ENCODE results near the gene RNF227. TPM values are rescaled to one million over a fixed set of nuclear protein-coding genes. Genes with fewer than 3 reads are reported as not detected.

RNF227 gene
- total and polyA plus RNA-seq, 2 of the 8 experiments (the other 6 are each of a cell fraction or from before 2014, with no cell fraction given), result 0.63 to 1.7 TPM

DNA sequence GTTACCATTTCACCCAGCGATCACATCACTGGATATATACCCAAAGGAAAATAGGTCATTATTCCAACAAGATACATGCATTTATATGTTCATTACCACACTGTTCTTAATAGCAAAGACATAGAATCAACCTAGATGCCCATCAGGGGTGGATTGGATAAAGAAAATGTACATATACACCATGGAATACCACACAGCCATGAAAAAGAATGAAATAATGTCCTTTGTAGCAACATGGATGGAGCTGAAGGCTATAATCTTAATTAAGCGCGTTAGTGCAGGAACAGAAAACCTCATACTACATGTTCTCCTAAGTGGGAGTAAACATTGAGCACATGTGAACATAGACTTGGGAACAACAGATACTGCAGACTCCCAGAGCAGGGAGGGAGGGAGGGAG is 34.5 kb upstream of the RNF227 start:
- H3K79me1 ChIP-seq (ENCODE audit: low read depth, low read length), result no peaks in the 10 kb centered on the region
- no peak overlapping the region for H2AK5ac ChIP-seq (ENCODE audit: low read depth, low read length)
- H3K27me3 ChIP-seq (replicated peaks in 1 of 4; ENCODE audit: control insufficient read depth in 3 of 4, extremely low read depth in 1 of 4, insufficient read depth in 3 of 4, low read length in 3 of 4), result no peaks in the 10 kb centered on the region; a peak in 1 of 7 replicates
- ChIA-PET POLR2A (ENCODE audit: partially characterized antibody) (no interaction called here), CTCF (ENCODE audit: partially characterized antibody) (interaction anchor here (1.1 kb wide), 1 partner anchor 18 kb away, joined by 5 read pairs; the partner anchor contains the start of gene CNTROB)
- no peak overlapping the region for H2BK5ac ChIP-seq (ENCODE audit: low read depth, low read length)
- no peak overlapping the region for H4K5ac ChIP-seq (ENCODE audit: insufficient read length, low read depth, low read length)
- H2BK20ac ChIP-seq (ENCODE audit: low read length), result no peak overlapping the region
- H3K79me2 ChIP-seq (ENCODE audit: control insufficient read depth in 1 of 2, insufficient read depth in 2 of 2, low read length in 2 of 2), result no peaks in the 10 kb centered on the region
- H3K9me3 ChIP-seq (ENCODE audit: insufficient read depth in 2 of 2, low read depth in 1 of 2, low read length in 1 of 2), result no peaks in the 10 kb centered on the region
- no peak overlapping the region for H3K18ac ChIP-seq (ENCODE audit: extremely low read depth, low read length)
- no peaks in the 10 kb centered on the region for H3K23me2 ChIP-seq (ENCODE audit: low read depth, low read length)
- DNase-seq (ENCODE audit: low read depth in 1 of 2, low spot score in 2 of 2) (no peak), FAIRE-seq (no peak)
- no peaks in the 10 kb centered on the region for H4K20me1 ChIP-seq (replicated peaks in 1 of 2; ENCODE audit: control insufficient read depth in 1 of 2, insufficient read depth in 2 of 2, low read length in 2 of 2)
- H3K4ac ChIP-seq (replicated peaks; ENCODE audit: insufficient read length, low read depth, low read length), result no peak overlapping the region
- TF ChIP-seq CTBP2 (IDR thresholded peaks at IDR 0.05; ENCODE audit: borderline replicate concordance, insufficient read depth, insufficient read length, low read length) (no peak), SIX5 (IDR thresholded peaks at IDR 0.05; ENCODE audit: low read depth, low read length) (no peak), FOSL1 (IDR thresholded peaks at IDR 0.05; ENCODE audit: insufficient read depth, low read depth, low read length) (no peak)
- H3K14ac ChIP-seq (ENCODE audit: insufficient read length), result no peak overlapping the region
- H2BK15ac ChIP-seq (ENCODE audit: low read length), result no peak overlapping the region
- H3K56ac ChIP-seq (replicated peaks; ENCODE audit: insufficient read length, low read depth, low read length), result no peak overlapping the region
- H4K8ac ChIP-seq (ENCODE audit: extremely low read depth, insufficient read depth, low read length), result no peak overlapping the region
- WGBS, 2 experiments (ENCODE audit: extremely low coverage in 1 of 2, insufficient coverage in 1 of 2, insufficient read length in 1 of 2, insufficient replicate concordance in 2 of 2, low coverage in 1 of 2, low lambda C conversion rate in 2 of 2, missing lambda C conversion rate in 1 of 2), result 96% methylated on average over 3 of the region's 3 CpGs; no CpG with 5 or more reads in 1 of the 2 experiments
- H3K23ac ChIP-seq (ENCODE audit: insufficient read length), result no peak overlapping the region
- peaks cover 6 to 22% (median 17%) of the 10 kb centered on the region in 4 experiments for H3K36me3 ChIP-seq (ENCODE audit: control insufficient read depth in 2 of 4, insufficient read depth in 4 of 4, low read length in 3 of 4)
- H3K4me1 ChIP-seq (replicated peaks in 1 of 4; ENCODE audit: control insufficient read depth in 3 of 4, insufficient read depth in 4 of 4, low read length in 3 of 4), result no peaks in the 10 kb centered on the region
- H3K4me2 ChIP-seq (ENCODE audit: insufficient read depth in 1 of 2, low read depth in 2 of 2, low read length in 2 of 2), result no peak overlapping the region
- H2BK120ac ChIP-seq (replicated peaks; ENCODE audit: low read depth, low read length), result no peak overlapping the region
- H2BK12ac ChIP-seq (ENCODE audit: low read depth, low read length), result no peak overlapping the region
- no peak overlapping the region for H2AFZ ChIP-seq (ENCODE audit: low read length)
- no peak overlapping the region for H4K91ac ChIP-seq (replicated peaks; ENCODE audit: insufficient read length, low read length)
- H3K4me3 ChIP-seq (ENCODE audit: extremely low read depth in 1 of 4, insufficient read depth in 2 of 4, low read depth in 3 of 4, low read length in 4 of 4), result no peak overlapping the region
- H3K9ac ChIP-seq (replicated peaks in 1 of 4; ENCODE audit: extremely low read depth in 1 of 4, low read depth in 3 of 4, low read length in 3 of 4), result no peak overlapping the region
- no peak overlapping the region for H3K27ac ChIP-seq (ENCODE audit: low read depth, low read length)

All from H1 (cell line).